Posterior cingulate gyrus (tissue), 11 donors: ENCODE measurements around the gene WNK2.

Experiments used
- DNase-seq, 10 donors: peaks; one replicate each; pipeline versions ENCODE4 v3.0.0 to v3.0.0-alpha.2; 2020 to 2021; ENCODE audit warnings: mixed read lengths in 3 of 10
- intact Hi-C: fragments of 100-400 bp; cut with DNase I; formaldehyde crosslinking; loops from one replicate; pipeline ENCODE4 v1.15.1; 2023

The WNK2 gene

GRCh38 chr9:93298498-93299417 lies 114.8 kb downstream of the WNK2 start:
- DNase-seq = peak in 2 of 10 donors; percentile 54 to 79
- intact Hi-C loops = no loop called here

DNA sequence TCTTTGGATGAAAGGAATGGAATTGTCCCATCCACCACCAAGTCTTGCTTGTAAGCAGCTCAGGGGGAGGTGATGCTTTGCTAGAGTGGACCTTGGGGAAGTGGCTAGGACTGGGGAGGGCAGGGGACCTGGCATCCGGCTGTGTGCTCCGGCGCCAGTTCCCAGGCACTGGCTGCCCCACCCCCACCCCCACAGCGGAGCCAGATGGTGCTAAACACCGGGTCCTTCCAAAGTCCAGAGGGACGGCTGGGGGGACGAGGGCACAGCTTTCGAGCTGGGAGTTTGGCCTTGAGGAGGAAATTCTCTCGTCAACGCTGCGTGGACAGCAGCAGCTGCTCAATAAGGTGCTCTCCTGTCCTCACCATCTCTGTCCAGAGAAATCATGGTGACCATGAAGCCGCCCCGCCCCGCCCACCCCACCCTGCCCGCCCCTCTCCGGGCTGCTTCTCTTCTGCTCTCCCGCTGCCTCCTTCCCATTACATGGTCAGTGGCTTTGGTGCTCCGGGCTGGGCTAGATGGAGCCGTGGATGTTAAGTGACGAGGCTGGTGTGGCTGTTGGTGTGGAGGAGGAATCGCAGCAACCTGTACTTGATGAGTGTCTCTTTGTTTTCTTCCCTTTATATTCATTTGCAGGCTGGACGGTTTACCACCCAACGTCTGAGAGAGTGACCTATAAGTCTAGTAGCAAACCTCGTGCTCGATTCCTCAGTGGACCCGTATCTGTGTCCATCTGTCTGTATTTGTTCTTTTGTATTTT lies 115.7 kb downstream of the WNK2 start:
- DNase-seq = peak in 1 of 10 donors; percentile 70
- intact Hi-C loops = no loop called here

DNA sequence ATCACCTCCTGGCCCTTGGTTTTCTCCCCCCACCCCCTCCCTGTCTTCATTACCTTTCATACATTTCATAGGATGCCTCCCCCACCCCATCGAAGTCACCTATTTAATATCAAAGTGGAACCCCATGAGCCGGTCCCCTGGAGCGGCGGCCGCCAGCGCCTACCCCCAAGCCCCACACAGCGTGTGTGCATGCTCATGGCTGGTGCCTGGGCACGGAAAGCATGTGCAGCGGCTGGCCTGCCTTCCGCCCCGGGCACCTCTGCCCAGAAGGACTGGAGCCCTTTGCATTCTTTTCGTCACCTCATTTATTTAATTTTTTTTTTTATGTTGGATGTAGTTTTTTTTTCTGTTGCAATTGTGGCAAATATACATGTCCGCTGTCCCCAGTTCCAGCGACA lies 116.2 kb downstream of the WNK2 start:
- DNase-seq = peak in 2 of 10 donors; percentile 44 to 73
- intact Hi-C loops = no loop called here

GRCh38 chr9:93300585-93301081 lies 116.7 kb downstream of the WNK2 start:
- peak in 2 of 10 donors; percentile 53 to 64 for DNase-seq
- intact Hi-C loops = no loop called here

DNA sequence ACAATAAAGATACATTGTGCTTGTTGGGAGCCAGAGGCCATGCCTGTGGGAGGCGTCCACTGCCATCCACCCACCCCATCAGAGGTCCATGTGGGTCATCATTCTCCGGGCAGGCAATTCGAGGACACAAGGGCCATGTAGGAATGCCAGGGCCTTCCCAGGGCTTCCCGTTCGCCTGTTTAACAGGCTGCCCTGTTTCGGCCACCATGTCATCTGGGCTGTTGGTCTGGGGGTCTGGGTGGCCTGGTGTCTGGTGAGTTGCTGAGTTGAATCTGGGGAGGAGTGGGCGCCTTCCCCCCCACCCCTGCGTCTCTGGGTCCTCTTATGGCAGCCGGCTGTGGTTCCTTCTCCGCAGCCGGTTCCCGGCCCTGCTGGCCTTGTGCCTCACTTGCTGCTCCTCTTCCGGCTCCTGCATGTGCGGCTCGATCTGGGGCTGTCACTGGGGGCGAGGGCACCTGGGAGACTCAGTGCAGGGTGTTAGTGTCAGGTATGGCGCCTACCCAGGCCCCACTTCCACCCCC lies 117.4 kb downstream of the WNK2 start:
- peak in 2 of 10 donors; percentile 61 to 69 for DNase-seq
- intact Hi-C loops = no loop called here

- DNase-seq = peak in 2 of 10 donors; percentile 49 to 69
- intact Hi-C loops = loop anchor here (1.0 kb wide), 1 partner anchor 142 kb away; no protein-coding TSS in a partner anchor
Measured at GRCh38 chr9:93301911-93302541, 118.1 kb downstream of the WNK2 start.

DNA sequence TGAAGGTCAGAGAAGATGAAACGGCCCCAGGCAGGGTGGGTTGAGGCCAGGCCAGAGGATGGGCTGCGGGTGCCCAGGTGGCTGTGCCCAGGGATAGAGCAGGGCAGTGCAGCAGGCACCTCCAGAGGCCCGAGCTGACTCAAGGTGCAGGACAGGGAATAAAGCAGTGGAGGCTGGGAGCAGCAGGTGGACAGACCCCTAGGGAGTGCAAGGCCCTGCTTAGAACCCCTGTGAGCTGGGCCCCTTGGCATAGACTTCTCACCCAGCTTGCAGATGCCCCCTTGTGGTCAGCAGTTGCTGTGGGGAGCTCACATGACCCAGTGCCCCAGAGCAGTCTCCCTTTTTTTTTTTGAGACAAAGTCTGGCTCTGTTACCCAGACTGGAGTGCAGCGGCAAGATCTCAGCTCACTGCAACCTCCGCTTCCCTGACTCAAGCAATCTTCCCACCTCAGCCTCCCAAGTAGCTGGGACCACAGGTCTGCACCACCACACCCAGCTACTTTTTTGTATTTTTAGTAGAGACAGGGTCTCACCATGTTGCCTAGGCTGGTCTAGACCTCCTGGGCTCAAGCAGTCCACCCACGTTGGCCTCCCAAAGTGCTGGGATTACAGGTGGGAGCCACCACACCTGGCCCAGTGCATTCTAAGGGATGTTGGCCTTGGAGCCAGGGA lies 118.8 kb downstream of the WNK2 start:
- intact Hi-C loops = loop anchor here (1.0 kb wide), 1 partner anchor 142 kb away; no protein-coding TSS in a partner anchor
- DNase-seq = peak in 3 of 10 donors; percentile 34 to 87 (median 75)

DNA sequence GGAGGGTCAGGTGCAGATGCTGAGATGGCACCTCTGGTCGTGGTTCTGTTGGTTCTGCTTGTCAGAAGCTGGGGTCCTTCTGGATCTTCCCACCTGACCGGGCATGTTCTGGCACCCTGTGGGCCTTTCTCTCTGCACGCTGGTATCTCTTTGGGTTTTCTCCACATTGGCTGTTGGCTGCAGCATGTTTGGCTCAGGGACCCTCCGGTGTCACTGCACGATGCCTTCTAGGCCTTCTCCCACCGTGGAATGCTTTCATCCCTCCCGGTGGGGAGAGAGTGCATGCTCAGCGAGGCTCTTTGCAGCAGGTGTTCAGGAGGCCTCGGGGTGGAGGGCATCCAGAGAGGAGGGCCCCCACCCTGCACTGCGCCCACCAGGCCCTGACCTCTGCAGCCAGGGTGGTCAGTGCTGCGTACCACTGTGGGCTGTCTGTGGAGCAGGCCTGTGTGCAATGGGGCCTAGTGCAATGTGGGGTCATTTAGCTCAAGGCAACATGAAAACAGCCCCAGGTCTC lies 119.4 kb downstream of the WNK2 start:
- peak in 3 of 10 donors; percentile 8 to 72 (median 59) for DNase-seq
- intact Hi-C loops = no loop called here

DNA sequence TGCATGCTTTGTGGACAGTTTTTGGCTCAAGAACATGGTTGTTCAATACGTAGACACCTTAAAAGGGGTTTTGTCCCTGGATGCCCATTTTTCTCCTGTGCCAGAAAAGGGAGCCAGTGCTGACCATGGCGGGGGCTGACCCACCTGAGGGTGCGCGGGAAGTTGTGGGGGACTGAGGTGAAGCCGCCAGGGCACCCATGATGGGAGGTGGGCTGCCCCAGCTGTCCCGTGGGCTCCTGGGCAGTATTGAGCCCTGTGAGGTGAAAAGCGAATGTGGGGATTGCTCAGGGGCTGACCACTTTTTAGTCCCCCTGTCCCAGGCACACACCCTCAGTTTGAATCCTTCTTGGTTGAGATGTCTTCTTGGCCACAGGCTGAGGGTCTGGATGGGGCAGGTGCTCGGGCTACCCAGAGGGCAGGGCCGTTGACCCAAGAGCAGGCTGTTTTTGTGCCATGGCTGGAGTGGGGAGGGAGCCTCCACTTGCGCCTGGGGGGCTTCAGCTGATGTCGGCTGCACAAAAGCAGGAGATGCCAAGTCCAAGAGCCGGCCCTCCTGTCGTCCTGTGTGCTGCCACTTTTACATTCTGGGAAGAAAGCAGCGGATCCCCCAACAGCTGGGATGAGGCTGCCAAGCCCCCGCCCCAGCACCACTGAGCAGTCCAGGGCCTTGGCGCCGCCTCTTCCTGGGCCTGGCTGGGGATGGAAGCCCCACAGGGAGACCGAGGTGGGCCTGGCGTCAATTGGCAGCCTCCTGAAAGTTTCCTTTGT lies 120.1 kb downstream of the WNK2 start:
- intact Hi-C loops = no loop called here
- DNase-seq = peak in 3 of 10 donors; percentile 16 to 72 (median 66)

DNA sequence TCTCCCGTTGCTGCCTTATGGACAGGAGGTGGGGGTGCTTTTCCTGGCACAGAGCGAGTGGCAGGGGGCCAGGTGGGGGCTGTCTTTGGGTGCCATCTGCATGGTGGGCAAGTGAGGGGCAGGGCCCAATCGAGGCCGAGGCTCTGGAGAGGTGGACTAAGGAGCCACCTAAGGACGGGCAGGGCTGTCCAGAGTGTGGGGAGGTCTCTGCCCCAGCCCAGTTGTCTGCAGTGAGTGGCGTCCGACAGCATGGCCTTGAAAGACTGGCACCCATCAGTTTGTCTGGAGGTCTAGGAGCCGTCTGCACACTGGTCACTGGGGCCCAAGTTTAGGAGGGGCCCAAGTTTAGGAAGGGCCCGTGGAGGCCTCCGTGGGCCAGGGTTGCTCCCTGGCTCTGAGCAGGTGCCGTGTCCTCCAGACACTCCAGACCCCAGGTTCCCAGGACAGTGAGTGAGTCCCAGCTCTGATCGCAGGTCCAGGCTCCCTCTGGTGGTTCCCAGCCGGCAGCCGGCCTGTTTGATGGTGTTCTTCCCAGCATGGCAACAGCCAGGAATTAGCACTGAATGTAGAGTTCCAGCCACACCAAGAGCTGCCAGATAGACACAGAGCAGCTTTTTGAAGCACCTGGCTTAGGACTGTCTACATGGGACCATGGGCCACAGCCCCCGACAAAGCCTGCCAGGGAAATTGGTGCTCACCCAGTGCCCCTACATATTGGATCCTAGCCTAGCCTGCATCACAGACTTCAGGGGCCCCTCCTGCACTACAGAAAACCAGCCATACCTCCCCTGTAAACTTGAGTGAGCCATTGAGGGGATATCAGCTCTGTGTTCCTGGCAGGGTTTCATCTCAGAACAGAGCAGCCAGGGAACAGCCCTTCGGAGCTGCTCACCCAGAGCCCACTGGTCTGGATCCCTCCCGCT lies 120.9 kb downstream of the WNK2 start:
- intact Hi-C loops = loop anchor here (1.0 kb wide), 1 partner anchor 196 kb away; no protein-coding TSS in a partner anchor
- peak; percentile 55 to 96 (median 78) for DNase-seq

DNA sequence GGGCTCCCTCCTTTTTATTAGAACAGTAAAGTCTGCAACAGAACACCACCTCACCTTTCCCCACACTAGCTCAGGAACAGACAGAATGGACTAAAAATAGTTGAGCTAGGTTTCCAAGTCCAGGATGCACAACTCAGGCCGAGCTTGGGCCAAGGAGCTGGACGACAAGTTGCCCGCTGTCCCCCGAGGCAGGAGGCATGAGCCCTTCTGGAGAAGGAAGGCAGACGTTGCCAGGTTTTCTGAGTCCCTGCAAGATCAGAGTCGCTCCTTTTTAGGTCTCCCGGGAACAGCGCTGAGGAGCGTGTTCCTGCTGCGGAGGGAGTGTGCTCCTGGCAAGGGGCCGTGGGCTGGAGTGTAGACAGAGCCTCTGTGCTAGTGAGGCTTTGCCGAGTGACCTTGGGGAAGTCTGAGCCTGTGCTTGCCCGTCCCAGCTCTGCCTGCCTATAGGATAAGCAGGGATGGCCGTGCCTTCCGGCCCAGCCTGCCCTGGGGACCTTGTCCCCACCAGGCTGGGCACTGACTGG lies 121.6 kb downstream of the WNK2 start:
- peak in 4 of 10 donors; percentile 13 to 84 (median 52) for DNase-seq
- intact Hi-C loops = loop anchor here (1.0 kb wide), 1 partner anchor 196 kb away; no protein-coding TSS in a partner anchor

DNA sequence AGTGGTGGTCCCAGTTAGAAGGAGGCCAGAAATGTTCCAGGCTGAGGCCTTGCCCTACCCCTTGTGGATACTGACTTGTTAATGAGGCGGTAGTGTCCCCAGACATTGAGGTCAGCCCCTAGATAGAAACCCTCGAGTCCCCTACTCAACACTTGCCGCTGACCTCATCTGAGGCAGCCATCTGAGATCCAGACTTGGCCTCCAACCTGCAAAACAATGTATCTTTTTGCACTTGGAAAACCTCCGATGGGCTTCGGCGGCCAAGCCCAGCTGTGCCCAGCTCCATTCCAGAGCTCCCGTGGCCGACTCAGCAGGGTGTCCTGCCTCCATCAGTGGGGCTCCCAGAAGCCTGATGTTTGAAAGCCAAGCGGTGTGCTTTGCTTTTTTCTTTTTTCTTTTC lies 122.1 kb downstream of the WNK2 start:
- peak in 3 of 10 donors; percentile 9 to 67 (median 64) for DNase-seq
- intact Hi-C loops = no loop called here

- intact Hi-C loops = no loop called here
- DNase-seq = peak in 2 of 10 donors; percentile 38 to 79
Measured at GRCh38 chr9:93306579-93307091, 122.7 kb downstream of the WNK2 start.

DNA sequence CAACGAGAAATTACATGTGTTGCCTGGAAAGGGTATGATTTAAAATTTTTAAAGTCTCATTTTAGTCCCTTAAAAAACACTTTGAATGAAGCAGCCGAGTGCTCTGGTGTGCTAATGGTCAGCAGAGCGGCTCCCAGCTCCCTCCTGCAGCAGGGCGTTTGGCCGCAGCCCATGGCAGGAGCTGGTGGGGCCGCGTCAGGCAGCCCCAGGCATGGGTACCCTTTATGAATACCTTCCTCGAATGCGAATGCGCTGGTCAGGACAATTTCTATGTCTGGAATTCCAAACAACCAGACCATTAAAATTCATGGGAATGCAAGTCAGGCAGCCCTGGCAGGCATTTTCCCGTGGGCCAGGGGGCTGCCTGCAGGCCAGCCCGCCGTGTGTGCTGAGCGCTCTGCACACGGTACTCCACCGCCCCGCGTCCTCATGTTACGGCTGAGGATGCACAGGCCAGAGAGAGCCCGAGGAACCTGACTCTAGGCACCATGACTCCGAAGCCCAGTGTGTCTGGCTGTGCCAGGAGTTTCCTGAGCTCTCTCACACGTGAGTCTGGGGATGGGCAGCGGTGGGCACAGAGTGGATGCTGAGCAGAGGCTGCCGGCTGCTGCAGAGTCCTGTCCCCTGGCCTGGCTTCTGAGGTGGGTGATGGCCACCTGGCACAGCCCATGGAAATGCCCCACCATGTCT lies 123.7 kb downstream of the WNK2 start:
- intact Hi-C loops = no loop called here
- peak in 2 of 10 donors; percentile 66 to 71 for DNase-seq

DNA sequence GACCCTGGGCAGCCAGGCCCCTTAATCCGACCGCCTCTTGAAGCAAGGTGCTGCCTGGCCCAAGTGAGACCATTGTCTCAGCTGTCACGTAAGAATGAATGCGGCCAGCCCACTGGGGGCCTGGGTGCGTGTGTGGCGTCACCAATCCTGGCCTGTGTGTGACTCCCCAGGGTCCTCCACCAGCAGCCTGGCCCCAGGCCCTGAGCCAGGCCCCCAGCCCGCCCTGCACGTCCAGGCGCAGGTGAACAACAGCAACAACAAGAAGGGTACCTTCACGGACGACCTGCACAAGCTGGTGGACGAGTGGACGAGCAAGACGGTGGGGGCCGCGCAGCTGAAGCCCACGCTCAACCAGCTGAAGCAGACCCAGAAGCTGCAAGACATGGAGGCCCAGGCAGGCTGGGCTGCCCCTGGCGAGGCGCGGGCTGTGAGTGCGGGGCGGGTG lies 124.2 kb downstream of the WNK2 start:
- intact Hi-C loops = no loop called here
- DNase-seq = peak in 2 of 10 donors; percentile 74 to 79

- DNase-seq = peak in 2 of 10 donors; percentile 10 to 72
- intact Hi-C loops = no loop called here
Measured at GRCh38 chr9:93308676-93309075, 124.7 kb downstream of the WNK2 start.
